Epidermal melanocyte (primary cell): Measurements from ENCODE around the gene NLRP14.

Experiments used
- DNase-seq: peaks from one replicate; pipeline ENCODE4 v3.0.0; 2011; ENCODE audit warnings: low spot score; ENCODE audit not compliant: insufficient read length

NLRP14 gene

GRCh38 chr11:7020183-7020917, at the start of gene NLRP14, which contains the start of gene ZNF214:
Gene NLRP14, plus strand, starts transcription at chr11:7020479. Its CDS starts 18,108 bp downstream, at chr11:7038587.
Gene ZNF214, minus strand, starts transcription at chr11:7020346. Its CDS starts 17,511 bp downstream, at chr11:7002835.
- peak; percentile 86 for DNase-seq

DNA sequence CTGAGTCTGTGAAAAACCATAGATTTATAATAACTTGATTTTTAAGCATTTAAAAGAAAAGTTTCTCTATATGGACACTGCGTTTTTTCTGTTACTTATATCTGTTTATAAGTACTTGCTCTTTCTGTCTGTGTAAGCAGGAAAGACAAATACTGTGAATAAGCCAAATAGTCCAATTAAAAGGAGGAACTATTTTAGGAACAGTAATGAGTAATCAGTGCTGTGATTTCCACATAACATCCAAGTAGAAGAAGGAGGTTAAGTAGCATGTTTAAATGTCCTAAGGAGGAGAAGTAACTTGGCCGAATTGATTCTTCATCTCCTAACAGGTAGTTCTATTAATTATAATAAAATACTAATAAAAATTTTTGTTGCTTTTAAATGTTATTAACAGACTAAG, 40.9 kb upstream of the NLRP14 start:
- DNase-seq, result no peak

DNA sequence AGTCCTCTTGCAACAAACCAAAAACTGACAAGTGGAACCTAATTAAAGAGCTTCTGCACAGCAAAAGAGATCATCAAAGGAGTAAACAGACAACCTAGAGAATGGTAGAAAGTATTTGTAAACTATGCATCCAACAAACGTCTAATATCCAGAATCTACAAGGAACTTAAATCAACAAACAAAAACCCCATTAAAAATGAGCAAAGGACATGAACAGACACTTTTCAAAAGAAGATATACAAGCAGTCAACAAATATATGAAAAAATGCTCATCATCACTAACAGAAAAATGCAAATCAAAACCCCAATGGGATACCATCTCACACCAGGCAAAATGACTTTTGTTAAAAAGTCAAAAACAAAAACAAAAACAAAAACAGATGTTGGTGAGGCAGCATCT, 33.8 kb upstream of the NLRP14 start:
- no peak for DNase-seq

DNA sequence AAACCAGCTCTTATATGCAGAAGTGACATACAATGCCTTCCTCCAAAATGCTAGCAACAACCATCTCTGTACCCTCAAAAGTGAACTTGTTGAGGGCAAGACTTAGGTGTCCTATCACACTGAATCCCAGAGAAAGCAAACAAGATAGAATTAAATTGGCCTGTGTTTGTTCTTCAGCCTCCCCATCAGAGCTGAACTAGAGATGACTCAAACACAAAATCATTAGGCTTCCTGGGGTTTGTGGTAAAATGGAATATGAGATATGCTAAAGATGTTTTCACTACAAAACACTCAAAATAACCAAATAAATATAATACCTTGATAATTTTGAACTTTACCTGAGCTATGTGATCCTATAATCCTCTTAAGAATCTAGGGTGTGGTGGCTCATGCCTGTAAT, 31.8 kb upstream of the NLRP14 start:
- DNase-seq, result no peak

DNA sequence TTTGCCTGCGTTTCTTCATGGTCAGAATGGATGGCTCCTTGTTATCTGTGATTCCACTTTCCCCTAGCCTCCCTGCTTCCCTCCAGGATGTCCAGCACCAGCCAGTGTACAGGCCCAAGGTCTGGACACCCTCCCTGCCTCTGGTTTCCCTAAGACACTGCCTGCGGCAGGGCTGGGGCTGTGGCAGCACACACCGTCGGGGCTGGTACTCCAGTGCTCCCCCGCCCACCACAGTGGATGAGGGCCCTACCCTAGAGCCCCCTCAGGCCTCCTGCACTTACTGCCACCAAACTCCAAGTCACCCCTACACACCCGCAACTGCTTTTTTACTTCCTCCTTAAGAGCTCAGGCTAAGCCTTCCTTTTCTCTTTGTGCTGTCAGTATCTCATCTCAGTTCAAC, 29.1 kb upstream of the NLRP14 start:
- no peak for DNase-seq

- no peak for DNase-seq
These were observed 28.3 kb upstream of the NLRP14 start for GRCh38 chr11:6992026-6992425.

DNA sequence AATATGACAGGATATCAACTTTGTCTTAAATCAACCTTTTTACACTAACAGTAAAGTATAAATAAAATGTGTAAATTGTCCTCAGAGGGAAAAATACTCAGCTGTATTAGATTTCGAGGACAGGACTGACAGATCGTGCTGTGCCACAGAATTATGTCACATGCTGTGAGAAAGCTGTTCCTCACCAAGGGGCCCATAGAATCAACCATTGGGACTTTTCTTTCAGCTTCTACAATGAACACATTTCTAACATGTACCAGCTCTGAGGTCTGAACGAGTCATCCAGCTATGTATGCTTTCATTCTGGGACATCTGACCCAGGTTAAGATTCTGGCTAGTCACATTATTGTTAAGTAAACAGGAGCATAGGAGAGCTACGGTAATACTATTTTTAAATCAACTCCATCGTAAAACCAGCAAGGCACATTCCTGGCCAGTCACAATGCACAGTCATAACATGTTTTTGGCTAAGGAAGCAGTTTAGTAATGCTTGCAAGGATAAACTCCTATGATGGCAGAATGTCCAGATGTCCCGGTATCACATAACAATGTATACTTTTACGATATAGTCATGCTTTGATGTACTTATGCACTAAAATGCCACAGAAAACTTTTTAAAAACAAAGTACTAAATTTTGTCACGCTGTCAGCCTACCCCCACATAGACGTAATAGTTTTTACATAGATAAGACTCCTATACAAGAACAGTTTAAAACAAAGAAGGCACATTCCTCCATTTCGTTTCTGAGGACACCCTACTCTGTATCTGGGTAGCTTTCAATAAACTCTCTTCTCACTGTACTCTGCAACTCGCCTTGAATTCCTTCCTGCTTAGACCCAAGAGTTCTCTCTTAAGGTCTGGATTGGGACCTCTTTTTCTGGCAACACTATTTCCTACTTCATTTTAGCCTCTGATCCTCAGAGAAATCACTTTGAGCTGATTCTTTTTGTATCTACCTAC, 27.5 kb upstream of the NLRP14 start:
- no peak for DNase-seq

DNA sequence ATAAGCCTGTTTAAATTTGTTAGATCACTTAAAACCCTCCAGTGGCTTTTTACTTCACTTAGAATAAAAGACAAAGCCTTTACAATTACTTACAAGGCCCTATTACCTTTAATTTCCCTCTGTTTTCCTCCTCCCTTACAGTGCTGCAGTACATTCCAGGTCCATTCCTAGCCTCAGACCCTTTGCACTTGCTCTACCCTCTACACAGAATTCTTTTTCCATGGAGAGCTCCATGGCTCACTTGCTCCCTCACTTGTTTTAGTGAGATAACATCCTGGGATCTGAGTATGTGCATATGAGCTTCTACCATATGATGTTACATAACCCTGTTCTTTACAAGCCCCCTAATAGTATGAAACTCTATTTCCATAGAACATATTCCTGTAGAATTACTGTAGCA, 24.6 kb upstream of the NLRP14 start:
- no peak for DNase-seq

- no peak for DNase-seq
These were observed 15.8 kb upstream of the NLRP14 start for GRCh38 chr11:7004482-7004881.

DNA sequence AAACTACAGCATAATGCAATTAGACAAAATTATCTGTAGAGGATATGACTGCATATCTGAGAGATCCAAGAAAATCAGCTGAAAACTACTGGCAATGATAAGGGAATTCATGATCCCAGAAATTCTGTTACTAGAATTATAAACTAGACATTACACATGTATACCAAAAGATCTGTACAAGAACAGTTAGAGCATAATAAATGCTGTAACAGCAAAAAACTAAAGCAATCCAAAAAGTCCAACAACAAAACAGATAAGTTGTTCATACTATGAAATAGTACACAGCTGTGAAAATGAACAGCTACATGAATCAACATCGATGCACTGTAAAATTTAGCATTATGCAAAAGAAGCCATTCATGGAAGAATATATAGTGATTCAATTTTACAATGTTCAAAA, 6.2 kb upstream of the NLRP14 start:
- no peak for DNase-seq

GRCh38 chr11:7016011-7016410, 4.3 kb upstream of the NLRP14 start:
- no peak for DNase-seq

GRCh38 chr11:7019500-7020182, 638 bp upstream of the NLRP14 start:
- no peak for DNase-seq

DNA sequence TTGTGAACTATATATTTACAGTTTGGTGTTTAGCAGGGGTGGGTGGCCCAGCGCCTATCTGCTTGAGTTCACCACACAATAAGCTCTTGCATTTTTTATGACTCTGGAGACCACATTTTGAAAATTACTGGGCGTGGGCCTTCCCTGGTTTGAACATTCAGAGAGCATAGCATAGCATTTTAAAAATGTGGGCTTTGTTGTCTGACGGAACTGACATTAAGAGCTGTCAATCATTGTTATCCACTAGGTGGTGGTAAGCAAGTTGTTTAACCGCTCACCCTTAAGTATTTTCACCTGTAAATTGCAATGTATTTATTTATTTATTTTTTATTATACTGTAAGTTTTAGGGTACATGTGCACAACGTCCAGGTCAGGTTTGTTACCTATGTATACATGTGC, 1.0 kb downstream of the NLRP14 start:
- DNase-seq, result no peak

- no peak for DNase-seq
These were observed 7.9 kb downstream of the NLRP14 start for GRCh38 chr11:7028141-7028540.

- no peak for DNase-seq
These were observed 10.6 kb downstream of the NLRP14 start for GRCh38 chr11:7030836-7031235.

DNA sequence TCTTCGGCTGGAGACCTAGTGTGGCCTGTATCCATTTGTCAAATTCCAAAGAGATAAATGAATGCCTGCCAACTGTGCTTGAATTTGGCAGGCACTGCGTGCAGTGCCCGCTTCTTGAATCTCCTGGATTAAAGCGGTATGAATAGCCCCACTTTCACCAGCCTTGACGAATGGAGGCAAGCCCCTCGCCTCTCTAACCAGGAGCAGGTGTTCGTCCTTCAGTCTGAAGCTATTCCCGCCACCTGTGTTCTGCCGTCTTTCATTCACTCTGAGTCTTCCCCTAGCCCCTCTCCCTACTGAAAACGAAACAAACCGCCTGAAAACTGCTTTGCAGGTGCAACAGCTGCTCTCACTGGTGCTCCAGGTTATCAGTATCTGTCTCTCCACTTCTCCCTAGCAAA, 11.2 kb downstream of the NLRP14 start:
- no peak for DNase-seq

DNA sequence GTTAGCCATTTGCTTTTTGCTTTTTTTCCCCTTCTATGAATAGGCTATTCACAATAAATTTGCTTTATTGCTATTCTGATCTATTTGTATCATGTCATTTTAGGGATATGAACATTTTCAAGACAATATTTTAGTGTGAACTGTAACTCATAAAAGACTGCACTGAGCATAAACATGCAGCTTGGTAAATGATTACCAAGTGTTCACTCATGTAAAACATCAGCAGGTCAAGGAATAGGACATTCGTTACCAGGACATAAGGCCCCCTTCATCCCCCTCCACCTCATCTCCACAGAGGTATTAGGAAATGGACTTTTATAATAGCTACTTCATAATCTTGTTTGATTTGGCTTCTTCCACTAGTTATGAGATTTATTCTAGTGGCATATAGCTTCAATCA, 12.4 kb downstream of the NLRP14 start:
- no peak for DNase-seq

- no peak for DNase-seq
These were observed 13.7 kb downstream of the NLRP14 start for GRCh38 chr11:7034019-7034418.

GRCh38 chr11:7046474-7047175, 26.3 kb downstream of the NLRP14 start:
- DNase-seq, result no peak

DNA sequence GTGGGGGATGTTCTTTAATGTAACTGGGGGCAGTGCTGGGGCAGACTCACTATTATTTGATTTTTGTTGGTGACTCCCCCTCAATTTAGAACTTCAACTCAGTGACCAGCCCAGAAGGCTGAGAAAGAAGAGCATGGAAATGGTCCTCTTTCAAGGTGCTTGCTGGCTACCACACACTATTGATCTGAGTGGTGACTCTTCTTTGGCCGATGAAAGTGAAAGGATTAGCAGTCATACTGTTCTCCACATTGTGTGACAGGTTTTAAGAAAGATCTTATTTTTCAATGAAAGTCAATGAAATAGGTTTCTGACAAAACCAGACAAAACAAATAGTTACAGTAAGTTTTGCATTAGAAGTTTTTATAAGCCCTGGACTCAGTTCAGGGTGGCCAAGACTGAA, 29.9 kb downstream of the NLRP14 start:
- DNase-seq, result no peak

DNA sequence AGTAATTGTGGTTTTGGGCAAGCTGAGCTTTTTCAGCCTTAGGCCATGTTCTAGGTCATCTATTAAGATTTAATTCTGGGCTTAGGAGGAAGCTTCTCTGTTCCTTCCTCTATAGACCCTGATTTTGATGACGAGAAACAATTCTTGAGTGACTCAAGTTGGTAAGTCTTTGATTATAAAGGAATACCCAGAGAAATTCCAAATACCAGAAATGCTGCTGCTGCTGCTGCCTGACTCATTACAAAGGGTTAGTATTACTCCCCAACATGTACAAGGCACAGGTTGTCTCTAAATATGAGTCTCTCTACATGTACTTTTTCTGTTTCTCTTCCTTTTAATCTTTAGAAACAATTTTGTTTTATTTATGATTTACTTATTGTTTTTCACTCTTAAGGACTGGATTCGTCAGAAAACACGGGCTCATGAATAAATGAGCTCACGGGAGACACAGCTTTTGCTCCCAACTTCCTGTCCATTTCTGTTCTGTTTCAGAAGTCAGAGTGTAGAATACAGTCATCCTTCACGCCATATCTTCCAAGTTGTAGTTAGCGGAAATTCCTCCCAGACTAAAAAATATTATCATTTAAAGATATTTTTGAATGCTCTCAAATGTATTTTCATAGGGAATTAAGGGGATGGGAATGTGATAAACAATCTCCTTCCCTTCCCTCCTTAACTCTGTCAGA, 36.7 kb downstream of the NLRP14 start:
- DNase-seq, result no peak
